HG03354 (cell line): ENCODE data around the gene RTL1.

Source experiments
- ATAC-seq: cut with Tn5 transposase; IDR thresholded peaks from one replicate; pipeline ENCODE4 v1.9.1; 2021; ENCODE audit warnings: mild to moderate bottlenecking; ENCODE audit not compliant: unreplicated experiment, poor library complexity, severe bottlenecking

The RTL1 gene

DNA sequence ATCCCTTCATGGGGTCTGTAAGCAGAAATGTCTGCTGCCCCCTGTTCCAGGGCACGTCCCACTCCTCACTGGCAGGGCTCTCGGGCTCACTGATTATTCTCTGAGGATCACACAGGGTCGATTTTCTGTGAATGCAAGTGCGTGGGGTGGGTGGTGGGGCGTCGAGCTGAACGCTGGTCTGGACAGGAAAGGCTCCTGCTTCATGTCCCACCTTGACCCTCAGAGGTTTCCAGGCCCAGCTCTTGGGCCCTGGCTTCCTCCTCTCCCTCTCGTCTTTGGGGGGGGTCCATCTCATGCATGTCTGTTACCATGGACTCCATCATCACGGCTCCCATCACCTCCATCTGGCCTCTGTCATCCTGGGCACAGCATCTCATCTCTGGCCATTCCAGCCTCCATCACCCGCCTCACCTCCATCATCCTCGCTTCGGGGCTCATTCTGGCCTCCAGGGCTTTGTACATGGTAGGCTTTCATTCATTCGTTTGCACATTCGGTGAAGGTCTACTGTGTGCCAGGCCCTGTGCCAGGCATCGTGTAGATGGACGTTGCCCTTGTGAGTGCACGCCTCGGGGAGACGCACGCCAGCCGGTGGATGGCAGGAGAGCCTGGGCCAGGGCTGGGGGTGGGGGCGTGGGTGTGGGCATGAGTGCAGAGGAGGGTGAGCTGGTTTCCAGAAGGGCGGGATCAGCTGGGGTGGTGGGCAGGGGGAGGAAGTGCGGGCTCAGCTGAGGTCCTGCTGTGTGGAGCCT is 34.7 kb downstream of the RTL1 start:
- no peak for ATAC-seq

DNA sequence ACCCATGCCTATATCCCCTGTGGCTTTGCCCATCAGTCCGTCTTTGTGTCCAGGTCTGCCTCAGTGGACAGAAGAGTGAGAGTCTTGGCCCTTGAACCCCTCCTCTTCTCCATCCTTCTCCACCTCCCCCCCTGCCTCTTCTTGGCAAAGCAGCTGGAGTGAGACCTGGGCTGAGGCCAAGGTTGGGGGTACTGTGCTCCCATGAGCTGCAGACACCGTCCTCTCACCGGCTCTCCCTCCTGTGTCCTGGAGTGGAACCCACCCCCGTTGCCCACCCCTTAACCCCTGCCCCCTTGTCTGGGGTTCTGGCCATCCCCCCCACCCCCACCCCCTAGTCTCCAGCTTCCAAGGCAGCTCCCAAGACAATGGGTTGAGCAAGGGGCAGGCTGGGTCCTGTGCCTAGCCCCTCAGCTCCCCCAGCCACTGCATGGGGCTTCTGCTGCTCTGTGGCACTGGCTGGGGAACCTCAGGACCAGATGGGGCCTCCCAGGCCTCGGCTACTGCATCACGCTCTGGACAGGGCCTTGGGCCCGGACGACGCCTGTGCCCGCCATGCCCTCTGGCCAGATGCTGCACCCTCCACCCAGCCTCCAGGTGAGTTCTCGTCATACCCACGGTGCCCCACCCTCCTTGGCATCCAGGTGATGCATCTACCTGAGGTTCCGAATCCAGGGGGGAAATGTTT is 35.7 kb downstream of the RTL1 start:
- no peak for ATAC-seq

DNA sequence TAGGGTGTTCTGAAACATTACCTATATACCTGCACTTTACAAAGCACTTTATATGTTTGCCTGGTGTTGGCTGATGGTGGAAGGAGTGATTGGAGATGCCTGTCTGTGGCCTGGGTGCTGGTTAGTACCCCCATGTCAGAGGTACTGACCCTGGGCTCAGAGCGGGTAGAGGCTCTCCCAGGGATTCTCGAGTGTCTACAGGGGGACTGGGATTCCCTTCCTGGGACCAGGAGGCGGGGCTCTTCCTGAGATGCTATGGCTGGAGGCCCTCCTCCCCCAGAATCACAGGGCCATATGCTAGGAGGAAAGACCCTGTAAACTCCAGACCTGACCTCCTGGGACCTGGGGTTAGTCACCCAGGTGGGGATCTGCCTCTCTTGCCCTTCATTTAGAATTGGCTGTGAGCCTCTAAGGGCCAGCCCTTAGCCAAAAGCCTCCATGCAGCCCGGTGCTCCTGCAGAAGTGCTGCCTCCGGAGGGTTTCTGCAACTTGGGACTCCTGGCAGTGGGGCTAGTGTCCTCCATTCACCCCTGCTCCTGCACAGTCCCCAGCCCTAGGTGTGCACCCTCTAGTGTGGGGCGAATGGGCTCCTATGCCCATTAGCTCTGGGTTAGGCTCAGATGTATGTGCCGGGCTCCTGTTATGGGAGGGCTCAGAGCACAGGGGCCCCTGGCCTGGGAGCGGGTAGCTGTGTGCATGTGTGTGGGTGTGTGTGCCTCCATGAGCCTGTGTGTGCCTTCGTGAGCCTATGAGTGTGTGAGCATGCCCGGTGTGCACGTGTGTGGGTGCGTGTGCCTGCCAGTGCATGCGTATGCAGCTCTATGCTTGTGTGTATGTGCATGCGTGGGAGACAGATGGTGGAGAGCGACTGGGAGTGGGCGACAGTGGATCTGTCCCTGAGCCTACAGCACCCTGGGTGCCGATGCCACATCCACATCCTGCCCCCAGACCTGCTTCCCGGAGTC is 36.6 kb downstream of the RTL1 start:
- no peak for ATAC-seq

DNA sequence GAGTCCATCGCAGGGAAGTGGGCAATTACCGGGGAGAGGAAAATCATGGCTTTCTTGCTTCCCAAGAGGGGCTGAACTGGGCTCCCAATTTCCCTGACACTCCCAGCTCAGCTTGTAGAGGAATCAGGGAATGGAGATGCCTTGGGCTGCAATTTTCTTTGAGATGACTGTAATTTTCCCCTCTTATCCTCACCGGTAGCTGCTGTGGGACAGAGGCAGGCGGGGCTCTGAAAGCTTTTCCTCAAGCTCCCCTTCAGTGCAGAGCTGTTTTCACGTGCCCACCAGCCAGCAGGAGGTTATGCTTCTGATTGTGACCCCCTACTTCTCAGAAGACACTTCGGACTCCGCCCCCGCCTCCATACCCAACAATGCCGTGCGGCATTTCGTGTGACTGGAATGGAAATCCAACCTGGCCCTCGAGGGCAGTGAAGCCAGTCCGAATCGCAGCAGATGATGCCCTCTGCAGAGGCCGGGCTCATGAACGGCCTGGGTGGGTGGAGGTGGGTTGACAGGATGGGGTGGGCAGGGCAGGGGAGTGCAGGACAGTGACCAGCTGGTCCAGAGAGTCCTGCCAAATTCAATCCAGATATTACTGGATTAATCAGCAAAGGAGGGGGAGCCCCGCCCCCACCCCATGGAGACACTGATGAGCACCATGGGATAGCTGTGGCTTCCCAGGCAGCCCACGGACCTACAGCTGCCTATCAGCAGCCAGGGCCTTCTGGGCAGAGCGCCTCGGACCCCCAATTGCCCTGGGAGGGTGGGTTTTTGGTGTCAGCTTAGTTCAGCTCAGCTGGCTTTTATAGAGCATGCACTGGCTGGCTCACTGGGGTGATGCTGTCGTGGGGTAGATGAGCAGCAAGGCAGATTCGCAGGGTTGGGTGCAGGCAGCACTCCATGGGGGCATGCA is 37.6 kb downstream of the RTL1 start:
- no peak for ATAC-seq

DNA sequence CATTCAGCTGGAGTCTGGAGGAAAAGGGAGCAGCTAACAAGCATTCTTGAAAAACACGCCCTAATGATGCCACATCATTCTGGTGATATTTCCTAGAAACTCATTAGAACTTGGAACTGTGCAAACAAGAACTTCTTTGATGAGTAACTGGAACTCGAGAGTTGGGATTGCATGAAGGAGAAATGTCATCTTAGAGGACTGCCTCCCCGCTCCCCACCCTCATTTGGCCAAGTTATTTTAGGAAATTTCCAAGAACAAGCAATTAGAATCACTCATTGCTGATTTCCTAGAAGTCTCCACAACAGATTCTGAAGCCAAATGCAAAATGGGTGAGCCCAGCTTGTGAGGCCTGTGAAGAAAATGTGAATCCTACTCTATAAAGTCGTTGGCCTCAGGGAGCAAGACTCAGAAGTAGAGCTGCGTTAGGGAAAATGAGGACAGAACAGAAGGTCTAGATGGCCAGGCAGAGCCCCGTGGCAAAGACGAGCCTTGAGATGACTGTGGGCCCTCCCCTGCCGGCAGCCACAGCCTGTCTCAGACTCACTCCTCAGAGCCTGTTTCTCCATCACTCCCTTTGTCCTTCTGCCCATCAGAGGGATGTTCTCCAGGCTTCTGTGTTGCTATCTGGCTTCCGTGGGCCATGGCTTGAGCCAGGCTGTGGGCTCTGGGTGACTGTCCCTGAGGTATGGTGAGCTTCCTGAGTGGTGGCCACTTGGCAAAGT is 38.4 kb downstream of the RTL1 start:
- no peak for ATAC-seq

DNA sequence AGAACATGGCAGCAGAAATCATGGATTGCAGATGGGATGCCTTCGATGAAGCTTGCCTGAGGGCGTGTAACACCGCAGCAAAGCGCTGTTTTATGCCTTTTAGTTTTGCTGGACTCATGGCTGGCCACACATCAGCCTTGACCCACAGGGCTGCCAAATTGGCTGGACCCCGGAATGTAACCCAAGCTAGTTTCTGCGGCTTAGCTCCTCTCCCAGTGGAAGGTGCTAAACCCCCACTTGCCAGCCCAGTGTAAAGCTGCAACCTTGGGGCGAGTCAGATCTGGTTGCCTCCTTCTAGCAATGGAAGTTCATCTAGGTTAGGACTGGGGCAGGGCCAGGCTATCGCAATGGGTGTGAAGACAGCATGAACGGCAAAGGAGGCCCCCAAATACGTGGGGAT is 39.3 kb downstream of the RTL1 start:
- ATAC-seq: no peak

DNA sequence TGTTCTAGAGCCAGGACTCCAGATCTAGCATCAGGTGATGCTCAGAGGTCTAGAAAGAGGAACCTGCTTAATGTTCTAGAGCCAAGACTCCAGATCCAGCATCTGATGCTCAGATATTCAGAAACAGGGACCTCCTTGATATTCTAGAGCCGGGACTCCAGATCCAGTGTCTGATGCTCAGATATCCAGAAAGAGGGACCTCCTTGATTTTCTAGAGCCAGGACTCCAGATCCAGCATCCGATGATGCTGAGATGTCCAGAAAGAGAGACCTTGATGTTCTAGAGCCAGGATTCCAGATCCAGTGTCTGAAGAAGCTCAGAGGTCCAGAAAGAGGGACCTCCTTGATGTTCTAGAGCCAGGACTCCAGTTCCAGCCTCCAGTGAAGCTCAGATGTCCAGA is 40.7 kb downstream of the RTL1 start:
- ATAC-seq: no peak

DNA sequence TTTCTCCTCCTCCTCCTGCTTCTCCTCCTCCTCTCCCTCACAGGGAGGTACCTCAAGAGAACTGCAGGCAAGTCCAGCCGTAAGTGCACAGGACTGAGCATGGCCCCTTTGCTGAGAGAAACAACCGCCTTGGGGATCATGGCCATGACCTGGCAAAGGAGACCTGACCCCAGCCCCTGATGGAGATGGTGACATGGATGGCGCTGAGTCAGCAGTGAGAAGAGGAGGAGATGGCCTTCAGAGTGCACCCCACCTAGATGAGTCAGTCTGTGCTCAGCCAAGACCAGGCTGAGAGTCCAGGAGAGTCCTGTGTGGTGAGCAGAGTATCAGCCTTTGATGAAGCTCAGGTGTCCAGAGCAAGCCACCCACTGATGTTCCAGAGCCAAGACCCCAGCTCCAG is 41.2 kb downstream of the RTL1 start:
- ATAC-seq: no peak

DNA sequence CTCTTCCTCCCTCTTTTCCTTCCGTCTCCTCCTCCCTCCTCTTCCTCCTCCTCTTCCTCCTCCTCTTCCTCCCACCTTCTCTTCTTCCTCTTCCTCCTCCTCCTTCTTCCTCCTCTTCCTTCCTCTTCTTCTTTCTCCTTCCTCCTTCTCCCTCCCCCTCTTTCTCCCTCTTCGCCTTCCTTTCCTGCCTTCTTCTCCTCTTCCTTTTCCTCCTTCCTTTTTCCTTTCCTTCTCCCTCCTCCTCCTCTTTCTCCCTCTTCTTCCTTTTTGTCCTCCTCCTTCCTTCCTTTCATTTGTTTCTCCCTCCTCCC is 41.6 kb downstream of the RTL1 start:
- ATAC-seq: no peak

DNA sequence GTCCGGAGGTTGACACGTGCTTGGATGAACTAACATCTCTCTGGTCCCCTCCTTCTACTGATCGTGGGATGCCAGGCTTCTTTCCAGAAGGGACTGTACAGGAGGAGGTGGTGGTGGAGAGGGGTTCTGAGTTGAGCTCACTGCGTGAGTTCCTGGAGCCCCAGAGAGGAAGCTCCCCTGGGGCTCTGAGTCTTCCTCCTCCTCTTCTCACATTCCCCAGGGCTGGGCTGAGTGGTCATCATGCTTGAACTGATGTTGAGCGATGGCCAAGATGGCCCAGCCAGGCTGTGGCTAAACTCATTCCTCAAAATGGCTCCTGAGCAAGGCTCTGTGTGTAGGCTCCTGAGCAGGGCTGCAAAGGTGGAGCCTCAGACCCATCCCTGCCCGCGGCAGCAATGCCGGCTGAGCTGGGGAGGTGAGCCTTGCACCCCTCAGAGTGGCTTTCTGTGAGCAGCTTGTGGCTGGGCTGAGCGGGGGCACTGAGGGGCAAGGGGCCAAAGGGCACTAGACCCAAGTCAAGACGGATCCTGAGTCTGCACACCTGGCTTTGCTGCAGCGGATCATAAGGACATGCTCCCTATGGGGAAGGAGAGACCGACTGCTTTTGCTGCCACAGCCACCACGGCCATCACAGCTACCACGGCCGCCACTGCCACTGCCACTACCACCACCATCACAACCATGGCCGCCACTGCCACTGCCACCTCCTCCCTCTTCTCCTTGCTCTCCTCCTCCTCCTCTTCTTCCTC is 42.2 kb downstream of the RTL1 start:
- no peak for ATAC-seq

DNA sequence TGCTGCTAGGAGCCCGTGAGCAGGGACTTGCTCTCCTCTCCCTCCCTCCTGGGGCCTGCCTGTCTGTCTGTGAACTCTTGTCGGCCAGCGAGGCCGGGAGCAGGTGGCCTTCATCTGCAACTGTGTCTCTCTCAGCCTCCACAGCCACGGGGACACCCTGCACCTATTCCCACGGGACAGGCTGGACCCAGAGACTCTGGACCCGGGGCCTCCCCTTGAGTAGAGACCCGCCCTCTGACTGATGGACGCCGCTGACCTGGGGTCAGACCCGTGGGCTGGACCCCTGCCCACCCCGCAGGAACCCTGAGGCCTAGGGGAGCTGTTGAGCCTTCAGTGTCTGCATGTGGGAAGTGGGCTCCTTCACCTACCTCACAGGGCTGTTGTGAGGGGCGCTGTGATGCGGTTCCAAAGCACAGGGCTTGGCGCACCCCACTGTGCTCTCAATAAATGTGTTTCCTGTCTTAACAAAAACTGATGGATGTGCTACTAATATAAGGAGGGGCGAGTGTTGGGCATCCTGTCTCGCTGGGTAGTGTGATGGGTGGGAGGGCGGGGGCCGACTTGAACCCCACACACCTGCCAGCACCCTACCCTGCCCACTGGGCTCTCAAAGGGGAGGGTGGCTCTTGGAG is 42.9 kb downstream of the RTL1 start:
- ATAC-seq: no peak

DNA sequence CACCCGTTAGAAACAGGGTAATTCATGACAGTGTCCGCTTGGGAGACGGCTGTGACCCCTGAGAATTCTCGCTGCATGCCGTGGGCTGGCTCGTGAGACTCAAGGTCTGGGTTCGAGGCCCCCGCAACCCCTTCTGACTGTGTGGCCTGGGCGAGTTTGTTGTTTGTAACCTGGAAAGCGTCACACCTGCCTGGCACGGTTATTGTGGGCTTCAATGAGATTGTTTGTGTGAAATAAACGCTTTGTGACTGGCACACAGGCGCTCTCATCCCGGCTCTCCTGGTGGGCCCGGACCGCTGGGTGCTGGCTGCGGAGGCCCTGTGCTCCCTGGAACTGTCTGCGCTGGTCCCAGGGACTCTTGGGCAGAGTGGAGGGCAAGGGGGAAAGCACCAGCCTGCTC is 43.7 kb downstream of the RTL1 start:
- no peak for ATAC-seq

DNA sequence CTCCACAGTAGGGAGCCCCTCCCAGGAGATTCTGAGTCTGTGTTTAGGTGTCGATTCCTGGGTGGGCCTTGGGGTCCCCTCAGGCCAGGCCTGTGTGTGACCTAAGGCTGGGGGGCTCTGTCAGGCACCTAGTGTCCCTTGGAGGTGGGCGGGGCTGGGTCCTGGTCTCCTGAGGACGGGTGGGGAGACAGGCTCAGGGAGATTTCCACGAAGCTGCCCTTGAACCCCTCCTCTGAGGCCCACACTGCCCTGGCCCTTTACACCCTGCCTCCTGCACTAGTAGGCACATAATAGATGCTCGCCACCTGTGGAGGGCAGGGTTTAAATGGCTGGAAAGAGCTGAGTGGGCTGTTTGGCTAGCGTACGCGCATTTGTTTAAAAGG is 44.7 kb downstream of the RTL1 start:
- ATAC-seq: no peak

DNA sequence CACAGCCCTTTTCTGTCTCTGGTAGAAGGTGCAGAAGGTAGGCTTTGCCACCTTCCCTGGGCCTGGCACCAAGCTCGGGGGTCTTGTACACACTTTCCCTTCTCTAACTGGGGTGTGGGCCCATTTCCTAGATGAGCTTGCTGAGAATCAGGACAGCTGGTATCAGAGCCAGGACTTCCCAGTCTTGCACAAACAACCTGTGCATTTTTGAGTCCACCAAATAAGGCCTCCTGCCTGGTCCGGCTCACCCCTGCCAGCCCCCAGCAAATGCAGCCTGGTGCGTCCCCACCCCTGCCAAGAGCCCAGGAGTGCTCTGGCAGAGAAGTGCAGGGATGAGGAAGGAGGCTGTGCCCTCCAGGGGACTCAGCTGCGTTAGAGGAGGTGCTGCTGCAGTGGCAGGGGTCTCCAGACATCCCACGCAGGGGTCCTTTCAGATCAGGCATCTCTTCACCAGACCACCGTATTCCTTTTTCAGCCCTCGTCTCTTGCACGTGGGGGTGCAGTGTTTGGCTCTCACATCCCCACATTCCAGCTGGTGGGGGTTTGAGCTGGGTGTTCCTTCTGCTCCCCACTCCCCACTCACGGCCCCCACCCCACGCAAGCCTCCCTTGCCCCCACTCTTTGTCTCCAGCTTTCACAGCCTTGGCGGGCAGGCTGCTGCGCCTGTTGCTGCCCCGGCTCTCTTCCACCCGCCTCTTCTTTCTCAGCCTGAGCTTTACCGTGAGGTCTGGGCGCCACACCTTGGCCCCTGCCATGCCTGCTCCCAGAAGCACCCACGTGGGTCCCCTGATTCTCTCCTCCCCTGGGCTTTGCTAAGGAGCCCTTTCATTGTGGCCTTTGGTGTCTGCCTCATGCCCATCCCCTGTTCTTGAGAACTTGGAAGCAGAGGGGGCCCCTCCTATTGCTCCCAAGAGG is 45.3 kb downstream of the RTL1 start:
- no peak for ATAC-seq

DNA sequence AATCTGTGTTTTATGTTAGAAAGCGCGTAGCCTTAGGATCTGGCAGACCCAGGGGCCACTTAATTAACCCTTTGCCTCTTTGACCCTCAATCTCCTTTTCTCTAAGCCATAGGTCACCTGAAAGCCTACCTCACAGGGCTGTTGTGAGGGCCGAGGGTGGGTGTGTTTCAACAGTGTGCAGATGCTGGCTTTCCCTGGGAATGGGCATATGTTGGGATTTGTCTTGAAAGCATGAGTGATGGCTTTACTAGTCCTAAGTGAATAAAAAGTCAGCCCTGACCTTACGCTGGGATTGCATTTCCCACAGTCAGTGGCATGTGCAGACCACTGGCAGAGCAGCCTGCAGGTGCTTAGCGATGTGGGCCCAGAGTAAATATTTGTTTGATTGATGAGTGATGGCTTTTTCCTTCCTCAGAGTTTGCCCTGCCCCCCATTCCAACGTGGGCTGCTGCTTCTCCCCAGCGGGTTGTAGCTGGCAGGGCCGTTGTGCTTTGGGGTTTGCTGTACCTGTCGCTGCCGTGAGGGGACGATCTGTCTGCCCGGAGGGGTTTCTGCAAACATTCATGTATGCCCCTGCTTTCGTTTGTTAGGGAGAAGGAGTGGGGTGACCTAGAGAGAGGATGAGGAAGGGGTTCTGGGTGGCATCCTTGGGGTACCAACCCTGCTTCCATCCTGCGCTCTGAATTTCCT is 46.1 kb downstream of the RTL1 start:
- no peak for ATAC-seq
